ENCODE measurements around the gene ZNF862. TPM values are rescaled to one million over a fixed set of nuclear protein-coding genes. Genes with fewer than 3 reads are reported as not detected.

ZNF862 gene
- total and polyA plus RNA-seq, 10 of the 15 experiments (the other 5 are each of a cell fraction or from before 2014, with no cell fraction given) = 0.49 to 7.7 (median 3.5) TPM

- peak overlapping the region; percentile 76 for H2AFZ ChIP-seq (ENCODE audit: control insufficient read depth, low read depth, low read length)
- peaks cover 7% of the 10 kb centered on the region for H3K79me2 ChIP-seq (ENCODE audit: control insufficient read depth, insufficient read depth, low read length)
- FAIRE-seq (no peak), DNase-seq (ENCODE audit: low read depth, low spot score) (no peak), ATAC-seq (no peak)
- WGBS (ENCODE audit: insufficient coverage, insufficient replicate concordance, low lambda C conversion rate, missing lambda C conversion rate) = 95% methylated on average over 3 of the region's 3 CpGs
- ChIA-PET CTCF (no interaction called here), SMC1A (ENCODE audit: uncharacterized antibody, unreplicated experiment) (interaction anchor here (0.9 to 1.3 kb wide), 2 partner anchors 14 to 24 kb away, joined by 3 to 5 read pairs; no protein-coding TSS in a partner anchor), POLR2A (no interaction called here), RAD21 (ENCODE audit: unreplicated experiment) (interaction anchor here (0.7 kb wide), 1 partner anchor 208 kb away, joined by 3 read pairs; no protein-coding TSS in a partner anchor)
- BruUV-seq (replicated peaks) = no TSS peak
- H3K4me2 ChIP-seq (ENCODE audit: control insufficient read depth, insufficient read depth) = peak overlapping the region; percentile 53
- in situ Hi-C loops (cut with MboI) = no loop called here
- H3K9ac ChIP-seq (ENCODE audit: control insufficient read depth, insufficient read depth, low read length) = no peak overlapping the region
- H3K27me3 ChIP-seq (replicated peaks in 1 of 2; ENCODE audit: control insufficient read depth in 2 of 2, insufficient read depth in 2 of 2, low read length in 1 of 2) = no peaks in the 10 kb centered on the region
- H4K20me1 ChIP-seq (ENCODE audit: control insufficient read depth, insufficient read depth) = no peaks in the 10 kb centered on the region
- no peaks in the 10 kb centered on the region for H3K9me3 ChIP-seq (replicated peaks; ENCODE audit: control insufficient read depth, insufficient read depth, low read length)
- H3K36me3 ChIP-seq (ENCODE audit: control insufficient read depth in 2 of 2, insufficient read depth in 2 of 2, low read length in 1 of 2) = no peaks in the 10 kb centered on the region
- peaks cover 51% of the 10 kb centered on the region for H3K4me1 ChIP-seq (ENCODE audit: control insufficient read depth, insufficient read depth, low read length)
- no peak overlapping the region for H3K4me3 ChIP-seq
- intact Hi-C loops (cut with micrococcal nuclease; ENCODE audit: unreplicated experiment) = loop anchor here (2.0 kb wide), 1 partner anchor 31 kb away; the partner anchor contains the start of gene ZNF862
- peak overlapping the region; percentile 58 for H3K27ac ChIP-seq (ENCODE audit: control insufficient read depth, insufficient read depth)
- TF ChIP-seq ATF2 (IDR thresholded peaks at IDR 0.05; ENCODE audit: low read length) = no peak
- TF ChIP-seq IRF5 (IDR thresholded peaks at IDR 0.05; ENCODE audit: borderline replicate concordance) = no peak
- no peak for TF ChIP-seq BCL11A (IDR thresholded peaks at IDR 0.05; ENCODE audit: low read depth, low read length)
- TF ChIP-seq GATAD2B (conservative IDR thresholded peaks at IDR 0.05; ENCODE audit: low read depth) = no peak
- no peak for TF ChIP-seq NBN (IDR thresholded peaks at IDR 0.05)
- no peak for TF ChIP-seq TCF12 (IDR thresholded peaks at IDR 0.05; ENCODE audit: low read depth, low read length)
- TF ChIP-seq ZSCAN29 (IDR thresholded peaks at IDR 0.05) = no peak
- no peak for TF ChIP-seq CTCF (IDR thresholded peaks at IDR 0.05 in 2 of 3, conservative IDR thresholded peaks at IDR 0.05 in 1 of 3; ENCODE audit: control insufficient read depth in 2 of 3, extremely low read depth in 1 of 3, insufficient read depth in 1 of 3, low read depth in 3 of 3, low read length in 3 of 3)
- no peak for TF ChIP-seq FOS (IDR thresholded peaks at IDR 0.05; ENCODE audit: borderline replicate concordance, extremely low read depth, insufficient read length)
- TF ChIP-seq HSF1 (IDR thresholded peaks at IDR 0.05; ENCODE audit: low read depth, low read length) = no peak
- no peak for TF ChIP-seq FOXM1 (IDR thresholded peaks at IDR 0.05; ENCODE audit: low read depth, low read length)
- no peak for TF ChIP-seq ZNF384 (IDR thresholded peaks at IDR 0.05; ENCODE audit: borderline replicate concordance, low read depth, low read length)
- TF ChIP-seq JUNB (IDR thresholded peaks at IDR 0.05) = no peak
- TF ChIP-seq ZNF592 (IDR thresholded peaks at IDR 0.05) = no peak
- TF ChIP-seq JUND (IDR thresholded peaks at IDR 0.05; ENCODE audit: low read depth, low read length) = no peak
These were observed 32.1 kb downstream of the ZNF862 start for GRCh38 chr7:149870274-149870673.

All from GM12878 (cell line).